ENCODE results near the gene DEPDC7. TPM values are rescaled to one million over a fixed set of nuclear protein-coding genes. Genes with fewer than 3 reads are reported as not detected.
A peak's percentile ranks its signal among the peaks of the same experiment; 100 is the strongest.
"Not testable (repeated sequence)": the region's sequence is repeated elsewhere in the genome, so short reads cannot be mapped to it uniquely, and the experiment has no call there.

The DEPDC7 gene
- 4.8 and 6.2 TPM in 2 replicates for total RNA-seq (2014; rRNA removed; shearing (Covaris generic); ENCODE audit: low replicate concordance)

DNA sequence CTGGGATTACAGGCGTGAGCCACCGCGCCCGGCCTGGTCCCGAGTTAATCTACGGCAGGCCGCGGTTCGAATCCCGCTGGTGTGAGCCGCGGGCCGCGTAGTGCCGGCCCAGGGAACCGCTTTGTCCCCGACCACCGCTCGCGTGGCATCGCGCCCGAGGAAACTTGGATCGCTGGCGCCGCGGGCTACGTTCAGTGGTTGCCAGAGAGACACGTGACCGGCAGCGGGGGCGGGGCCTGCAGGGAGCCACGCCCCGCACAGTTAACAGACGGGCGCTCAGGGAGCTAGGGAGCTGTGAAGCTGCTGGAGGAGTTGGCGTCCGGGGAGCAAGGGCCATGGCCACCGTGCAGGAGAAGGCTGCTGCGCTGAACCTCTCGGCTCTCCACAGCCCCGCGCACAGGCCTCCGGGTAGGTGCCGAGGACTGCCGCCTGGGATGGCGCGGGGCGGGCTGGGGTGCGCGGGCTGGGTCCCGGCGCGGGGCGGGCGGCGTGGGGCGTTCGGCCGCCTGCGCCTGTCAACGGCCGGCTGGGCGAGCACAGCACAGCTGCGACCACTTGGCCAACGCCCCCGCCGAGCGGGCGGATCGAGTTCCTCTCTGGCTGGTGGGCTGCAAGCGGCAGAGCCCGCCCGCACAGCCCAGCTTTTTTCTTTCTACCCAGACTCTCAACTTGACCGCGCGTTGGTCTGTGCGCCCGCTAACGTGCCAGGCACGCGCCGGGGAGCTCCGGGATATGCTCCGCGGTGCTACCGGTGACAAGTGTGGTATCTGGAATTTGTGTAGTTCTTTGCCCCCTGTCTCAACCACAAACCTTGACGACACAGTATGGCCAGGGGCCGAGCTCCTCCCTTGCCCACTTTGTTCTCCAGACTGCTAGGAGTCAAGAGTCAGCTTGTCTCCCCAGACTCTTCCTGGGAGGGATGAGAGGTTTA is at the start of gene DEPDC7:
TSS of gene DEPDC7 (plus strand) at position 258 of the 931 bp plus-strand sequence. CDS start at position 336, 78 bp downstream.
- no peaks in the 10 kb centered on the region for H3K9me3 ChIP-seq
- H3K4me3 ChIP-seq = peak within 1 kb of the TSS; percentile 59
- no peaks in the 10 kb centered on the region for H3K27me3 ChIP-seq
- DNase-seq = peak; percentile 83
- H3K36me3 ChIP-seq = no peaks in the 10 kb centered on the region

DNA sequence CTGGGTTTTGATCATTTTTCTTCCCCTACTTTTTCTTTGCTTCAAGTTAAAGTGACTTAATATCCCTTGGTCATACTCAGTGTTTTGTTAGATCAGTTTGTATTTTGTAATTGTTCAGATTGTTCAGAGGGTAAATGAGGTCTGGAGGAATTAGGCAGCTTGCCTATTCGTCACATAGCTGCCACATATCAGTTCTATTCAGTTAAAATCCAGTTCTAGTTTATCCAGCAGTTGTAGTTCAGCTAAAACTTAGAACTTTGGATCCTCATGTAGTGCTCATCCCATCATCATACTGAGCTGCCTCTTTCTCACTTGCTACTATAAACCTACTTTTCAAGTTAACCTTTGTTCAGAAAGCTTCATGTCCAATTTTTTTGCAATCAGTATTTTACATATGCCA is 47.1 kb upstream of the DEPDC7 start:
- Histone ChIP-seq H3K9me3 (no peaks in the 10 kb centered on the region), H3K36me3 (peaks cover 12% of the 10 kb centered on the region), H3K27me3 (no peaks in the 10 kb centered on the region), H3K4me3 (no peak overlapping the region)
- DNase-seq = no peak

- not testable (repeated sequence) for H3K9me3 ChIP-seq, H3K27me3 ChIP-seq, H3K4me3 ChIP-seq, DNase-seq
- H3K36me3 ChIP-seq = peaks cover 14% of the 10 kb centered on the region
Measured at GRCh38 chr11:32972233-32972632, 43.4 kb upstream of the DEPDC7 start.

- no peak for DNase-seq
- H3K27me3 ChIP-seq = no peaks in the 10 kb centered on the region
- no peaks in the 10 kb centered on the region for H3K9me3 ChIP-seq
- H3K4me3 ChIP-seq = no peak overlapping the region
- H3K36me3 ChIP-seq = peaks cover 14% of the 10 kb centered on the region
Measured at GRCh38 chr11:32972781-32973180, 42.9 kb upstream of the DEPDC7 start.

GRCh38 chr11:32982626-32983025 is 33.1 kb upstream of the DEPDC7 start:
- DNase-seq = no peak
- Histone ChIP-seq H3K27me3 (no peaks in the 10 kb centered on the region), H3K36me3 (peaks cover 4% of the 10 kb centered on the region), H3K9me3 (no peaks in the 10 kb centered on the region), H3K4me3 (no peak overlapping the region)

GRCh38 chr11:32983506-32983905 is 32.2 kb upstream of the DEPDC7 start:
- DNase-seq = no peak
- no peaks in the 10 kb centered on the region for H3K9me3 ChIP-seq
- H3K36me3 ChIP-seq = peaks cover 2% of the 10 kb centered on the region; the same call in 1 of the 2 replicates
- no peaks in the 10 kb centered on the region for H3K27me3 ChIP-seq
- H3K4me3 ChIP-seq = no peak overlapping the region

DNA sequence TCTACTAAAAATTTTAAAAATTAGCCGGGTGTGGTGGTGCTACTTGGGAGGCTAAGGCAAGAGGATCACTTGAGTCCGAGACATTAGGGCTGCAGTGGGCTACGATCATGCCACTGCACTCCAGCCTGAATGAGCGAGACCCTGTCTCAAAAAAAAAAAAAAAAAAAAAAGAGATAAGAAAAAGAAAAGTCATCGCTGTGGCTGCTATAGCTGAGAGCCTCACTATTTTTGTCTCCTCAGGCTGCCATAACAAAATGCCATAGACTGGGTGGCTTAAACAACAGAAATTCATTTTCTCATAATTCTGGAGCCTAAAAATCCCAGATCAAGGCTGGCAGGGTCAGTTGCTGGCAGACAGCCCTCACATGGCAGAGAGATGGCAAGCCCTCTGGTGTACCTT is 30.1 kb upstream of the DEPDC7 start:
- H3K9me3 ChIP-seq = no peaks in the 10 kb centered on the region
- no peak overlapping the region for H3K4me3 ChIP-seq
- no peaks in the 10 kb centered on the region for H3K27me3 ChIP-seq
- no peaks in the 10 kb centered on the region for H3K36me3 ChIP-seq
- no peak for DNase-seq

DNA sequence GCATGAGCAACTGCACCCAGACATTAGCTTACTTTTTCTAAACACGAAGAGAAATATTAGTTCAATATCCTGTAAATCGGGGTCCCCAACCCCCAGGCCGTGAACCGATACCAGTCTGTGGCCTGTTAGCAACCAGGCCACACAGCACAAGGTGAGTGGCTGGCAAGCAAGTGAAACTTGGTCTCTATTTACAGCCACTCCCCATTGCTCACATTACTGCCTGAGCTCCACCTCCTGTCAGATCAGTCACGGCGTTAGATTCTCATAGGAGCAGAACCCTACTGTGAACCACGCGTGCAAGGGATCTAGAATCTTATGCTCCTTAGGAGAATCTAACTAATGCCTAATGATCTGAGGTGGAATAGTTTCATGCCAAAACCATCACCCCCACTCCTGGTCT is 27.8 kb upstream of the DEPDC7 start:
- H3K36me3 ChIP-seq = no peaks in the 10 kb centered on the region
- H3K9me3 ChIP-seq = peaks cover 2% of the 10 kb centered on the region; the same call in 1 of the 2 replicates
- no peak overlapping the region for H3K4me3 ChIP-seq
- no peak for DNase-seq
- no peaks in the 10 kb centered on the region for H3K27me3 ChIP-seq

DNA sequence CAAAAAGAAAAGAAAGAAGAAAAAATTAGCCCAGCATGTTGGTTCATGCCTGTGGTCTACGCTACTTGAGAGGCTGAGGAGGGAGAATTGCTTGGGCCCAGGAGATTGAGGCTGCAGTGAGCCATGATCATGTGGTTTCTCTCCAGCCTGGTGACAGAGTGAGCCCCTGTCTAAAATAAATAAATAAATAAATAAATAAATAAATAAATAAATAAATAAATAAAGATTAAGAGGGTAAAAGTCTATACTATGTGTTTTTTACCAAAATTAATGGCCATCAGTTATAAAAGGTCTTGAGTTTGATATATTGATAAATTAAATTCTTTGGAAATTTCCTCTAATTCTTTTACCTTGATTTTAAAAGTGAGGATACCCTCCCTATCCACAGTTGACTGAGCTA is 25.2 kb upstream of the DEPDC7 start:
- H3K36me3 ChIP-seq = no peaks in the 10 kb centered on the region
- H3K27me3 ChIP-seq = no peaks in the 10 kb centered on the region
- H3K4me3 ChIP-seq = no peak overlapping the region
- DNase-seq = no peak
- H3K9me3 ChIP-seq = peaks cover 2% of the 10 kb centered on the region; the same call in 1 of the 2 replicates

DNA sequence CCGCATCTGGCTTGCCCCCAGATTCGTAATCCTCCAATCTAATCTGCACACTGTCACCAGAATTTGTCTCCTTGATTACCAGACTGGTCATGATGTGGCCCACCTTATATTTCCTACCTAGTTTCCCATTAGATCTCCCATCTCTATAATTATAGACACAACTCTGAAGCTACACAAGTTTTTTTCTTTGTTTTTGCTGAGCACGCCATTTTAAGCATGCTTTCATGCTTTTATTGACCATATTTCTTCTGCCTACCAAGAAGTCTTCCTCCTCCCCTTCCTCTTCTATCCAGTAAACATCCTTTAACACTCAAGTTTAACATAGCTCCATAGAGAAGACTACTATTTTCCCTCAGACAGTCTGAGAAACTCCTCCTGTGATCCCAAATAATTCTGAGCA is 24.3 kb upstream of the DEPDC7 start:
- no peak for DNase-seq
- Histone ChIP-seq H3K36me3 (no peaks in the 10 kb centered on the region), H3K4me3 (no peak overlapping the region), H3K27me3 (no peaks in the 10 kb centered on the region), H3K9me3 (peaks cover 2% of the 10 kb centered on the region; the same call in 1 of the 2 replicates)

GRCh38 chr11:32991898-32992297 is 23.8 kb upstream of the DEPDC7 start:
- Histone ChIP-seq H3K36me3 (no peaks in the 10 kb centered on the region), H3K27me3 (no peaks in the 10 kb centered on the region), H3K9me3 (peaks cover 2% of the 10 kb centered on the region; the same call in 1 of the 2 replicates), H3K4me3 (no peak overlapping the region)
- DNase-seq = no peak

GRCh38 chr11:33000181-33000580 is 15.5 kb upstream of the DEPDC7 start:
- Histone ChIP-seq H3K36me3 (no peaks in the 10 kb centered on the region), H3K27me3 (no peaks in the 10 kb centered on the region), H3K9me3 (no peaks in the 10 kb centered on the region), H3K4me3 (no peak overlapping the region)
- DNase-seq = no peak

- no peak overlapping the region for H3K4me3 ChIP-seq
- DNase-seq = no peak
- H3K9me3 ChIP-seq = no peaks in the 10 kb centered on the region
- H3K36me3 ChIP-seq = no peaks in the 10 kb centered on the region
- no peaks in the 10 kb centered on the region for H3K27me3 ChIP-seq
Measured at GRCh38 chr11:33001281-33001680, 14.4 kb upstream of the DEPDC7 start.

- no peak for DNase-seq
- H3K27me3 ChIP-seq = no peaks in the 10 kb centered on the region
- no peaks in the 10 kb centered on the region for H3K9me3 ChIP-seq
- no peaks in the 10 kb centered on the region for H3K36me3 ChIP-seq
- H3K4me3 ChIP-seq = no peak overlapping the region
Measured at GRCh38 chr11:33001751-33002542, 13.7 kb upstream of the DEPDC7 start.

DNA sequence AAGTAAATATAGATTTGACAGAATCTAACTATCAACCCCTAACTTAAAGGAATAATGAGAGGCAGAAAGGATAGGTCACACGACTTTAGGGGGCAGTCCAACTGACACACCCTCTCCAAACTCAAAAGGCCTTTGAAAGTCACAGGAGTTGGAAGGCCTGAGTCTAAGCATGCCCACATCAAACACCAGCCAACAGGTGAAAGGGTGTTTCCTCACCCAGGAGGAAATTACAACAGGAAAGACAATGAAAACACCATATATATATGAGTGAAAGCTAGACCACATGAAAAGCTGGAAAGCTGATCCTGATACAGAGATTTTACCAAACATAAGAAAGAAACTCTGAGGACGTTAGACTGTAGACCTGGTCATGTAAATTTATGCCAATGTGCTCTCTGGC is 10.5 kb upstream of the DEPDC7 start:
- Histone ChIP-seq H3K36me3 (no peaks in the 10 kb centered on the region), H3K4me3 (no peak overlapping the region), H3K9me3 (no peaks in the 10 kb centered on the region), H3K27me3 (no peaks in the 10 kb centered on the region)
- no peak for DNase-seq

DNA sequence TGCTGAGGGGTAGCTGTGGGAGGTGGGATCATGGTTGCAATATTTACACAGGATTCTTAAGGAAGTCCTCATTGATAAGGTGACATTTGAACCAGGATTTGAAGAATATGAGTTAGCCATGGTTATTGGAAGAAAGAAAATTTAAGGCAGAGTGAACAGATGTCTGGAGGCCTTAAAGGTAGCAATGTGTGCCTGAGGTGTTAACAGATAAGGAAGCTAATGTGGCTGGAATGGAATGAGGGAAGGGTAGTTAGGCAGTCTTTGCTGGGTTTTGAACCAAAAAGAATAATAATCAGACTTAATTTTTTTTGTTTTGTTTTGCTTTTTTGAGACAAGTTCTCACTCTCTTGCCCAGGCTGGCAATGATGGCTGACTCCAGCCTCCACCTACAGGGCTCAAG is 9.7 kb upstream of the DEPDC7 start:
- H3K27me3 ChIP-seq = no peaks in the 10 kb centered on the region
- H3K9me3 ChIP-seq = no peaks in the 10 kb centered on the region
- DNase-seq = no peak
- no peak overlapping the region for H3K4me3 ChIP-seq
- no peaks in the 10 kb centered on the region for H3K36me3 ChIP-seq

DNA sequence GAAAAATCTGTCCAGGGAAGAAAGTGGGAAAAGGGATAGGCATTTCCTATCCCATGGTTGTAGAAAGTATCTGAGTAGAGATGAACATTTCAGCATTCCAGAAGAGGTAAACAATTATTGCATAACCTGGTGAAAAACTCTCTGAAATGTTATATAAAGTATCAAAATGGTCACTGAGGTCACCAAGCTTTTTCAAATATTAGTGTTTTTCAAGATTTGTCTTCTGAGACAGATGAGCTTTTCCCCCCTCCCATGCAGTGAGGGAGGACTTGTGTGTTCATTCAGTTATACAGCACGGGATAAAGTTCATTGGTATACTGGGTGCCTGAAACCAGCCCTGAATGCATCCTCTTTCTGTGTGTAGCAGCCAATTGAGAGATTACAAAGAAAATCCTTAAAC is 1.9 kb upstream of the DEPDC7 start:
- DNase-seq = no peak
- H3K9me3 ChIP-seq = no peaks in the 10 kb centered on the region

More for the DNA sequence above, 1.9 kb upstream of the DEPDC7 start:
- no peaks in the 10 kb centered on the region for H3K27me3 ChIP-seq
- H3K36me3 ChIP-seq = no peaks in the 10 kb centered on the region
- no peak overlapping the region for H3K4me3 ChIP-seq
